CD14-positive monocyte (primary cell): Measurements from ENCODE around the gene KCTD18. TPM values are rescaled to one million over a fixed set of nuclear protein-coding genes. Genes with fewer than 3 reads are reported as not detected.

Source experiments
- DNase-seq, 3 donors: peaks; one replicate each; pipeline ENCODE4 v3.0.0-alpha.2; 2011 to 2022
- H2AFZ ChIP-seq: 2 replicates; pipeline ENCODE4 v1.6.0; 2012; ENCODE audit warnings: mild to moderate bottlenecking, low read depth, low read length, inconsistent platforms; ENCODE audit not compliant: insufficient read depth, poor library complexity, severe bottlenecking
- H3K27ac ChIP-seq, 2 donors: 1 replicate in 1 of 2; 2 replicates in 1 of 2; pipeline ENCODE4 v1.5.1; 2012 to 2013; ENCODE audit warnings: low read length in 2 of 2, control low read depth in 1 of 2, inconsistent platforms in 1 of 2, low read depth in 1 of 2, mild to moderate bottlenecking in 1 of 2
- H3K27me3 ChIP-seq, 2 donors: one replicate each; pipeline versions ENCODE4 v1.6.0 to v1.6.1; 2011 to 2013; ENCODE audit warnings: low read length in 2 of 2; ENCODE audit not compliant: control insufficient read depth in 2 of 2, insufficient read depth in 2 of 2
- H3K36me3 ChIP-seq, 2 donors: replicated peaks in 1 of 2; 1 replicate in 1 of 2; 2 replicates in 1 of 2; pipeline versions ENCODE4 v1.5.1 to v1.6.1; 2012 to 2013; ENCODE audit warnings: low read length in 2 of 2, control low read depth in 1 of 2, inconsistent platforms in 1 of 2, mild to moderate bottlenecking in 1 of 2; ENCODE audit not compliant: insufficient read depth in 2 of 2, control insufficient read depth in 1 of 2
- H3K4me1 ChIP-seq, 2 donors: 1 replicate in 1 of 2; 2 replicates in 1 of 2; pipeline versions ENCODE4 v1.5.1 to v1.6.1; 2012 to 2013; ENCODE audit warnings: low read length in 2 of 2, control low read depth in 1 of 2, inconsistent platforms in 1 of 2, mild to moderate bottlenecking in 1 of 2, moderate library complexity in 1 of 2; ENCODE audit not compliant: insufficient read depth in 2 of 2, control insufficient read depth in 1 of 2
- H3K4me2 ChIP-seq: replicated peaks from 2 replicates; pipeline ENCODE3; 2012; ENCODE audit warnings: low read length, moderate library complexity, mild to moderate bottlenecking; ENCODE audit not compliant: poor library complexity, severe bottlenecking; ENCODE audit errors: extremely low read depth
- H3K4me3 ChIP-seq, 3 experiments: fragments of 200-600 bp in 1 of 3; sonication (generic) in 1 of 3; replicated peaks in 1 of 3; 1 replicate in 2 of 3; 2 replicates in 1 of 3; pipeline ENCODE4 v1.5.1; 2011 to 2013; ENCODE audit warnings: low read length in 3 of 3, mild to moderate bottlenecking in 3 of 3, control low read depth in 2 of 3, low read depth in 2 of 3, inconsistent platforms in 1 of 3, moderate library complexity in 1 of 3
- H3K79me2 ChIP-seq: 2 replicates; pipeline ENCODE4 v1.6.0; 2012; ENCODE audit warnings: mild to moderate bottlenecking, control low read depth, inconsistent platforms, low read length, moderate library complexity; ENCODE audit not compliant: insufficient read depth
- H3K9ac ChIP-seq: 2 replicates; pipeline ENCODE4 v1.6.0; 2017; ENCODE audit warnings: low read length, mild to moderate bottlenecking; ENCODE audit not compliant: insufficient read depth, poor library complexity, severe bottlenecking
- H3K9me3 ChIP-seq, 2 donors: replicated peaks in 1 of 2; 1 replicate in 1 of 2; 2 replicates in 1 of 2; pipeline versions ENCODE4 v1.5.1 to v1.6.1; 2012 to 2013; ENCODE audit warnings: low read length in 2 of 2, control low read depth in 1 of 2; ENCODE audit not compliant: control insufficient read depth in 1 of 2, insufficient read depth in 1 of 2
- H4K20me1 ChIP-seq: 2 replicates; pipeline ENCODE4 v1.6.0; 2012; ENCODE audit warnings: mild to moderate bottlenecking, low read length, control low read depth, moderate library complexity; ENCODE audit not compliant: insufficient read depth
- H3K27ac Mint-ChIP-seq, 7 donors: one replicate each; pipeline ENCODE4 v1.8.0; 2020; ENCODE audit warnings: mild to moderate bottlenecking in 7 of 7, mixed read lengths in 7 of 7, moderate library complexity in 6 of 7, inconsistent platforms in 2 of 7
- H3K27me3 Mint-ChIP-seq, 3 donors: one replicate each; pipeline ENCODE4 v1.8.0; 2021 to 2022; ENCODE audit warnings: low read depth in 3 of 3, mild to moderate bottlenecking in 3 of 3, mixed read lengths in 3 of 3, moderate library complexity in 3 of 3, inconsistent platforms in 1 of 3
- H3K36me3 Mint-ChIP-seq, 2 donors: one replicate each; pipeline ENCODE4 v1.8.0; 2020; ENCODE audit warnings: mixed read lengths in 2 of 2, inconsistent platforms in 1 of 2, mild to moderate bottlenecking in 1 of 2
- H3K4me1 Mint-ChIP-seq: one replicate; pipeline ENCODE4 v1.8.0; 2020; ENCODE audit warnings: mild to moderate bottlenecking, mixed read lengths
- H3K4me3 Mint-ChIP-seq, 2 donors: one replicate each; pipeline ENCODE4 v1.8.0; 2020; ENCODE audit warnings: mild to moderate bottlenecking in 2 of 2, mixed read lengths in 2 of 2, moderate library complexity in 1 of 2
- H3K9me3 Mint-ChIP-seq, 7 donors: one replicate each; pipeline ENCODE4 v1.8.0; 2020 to 2022; ENCODE audit warnings: mixed read lengths in 7 of 7, mild to moderate bottlenecking in 6 of 7, moderate library complexity in 6 of 7, inconsistent platforms in 2 of 7
- CTCF ChIP-seq: fragments of 200-600 bp; IDR thresholded peaks from one replicate; pipeline ENCODE4 v1.8.0; 2022; ENCODE audit warnings: antibody characterized with exemption, mild to moderate bottlenecking
- WGBS: methylation state at CpG from one replicate; pipeline ENCODE4 v1.1.5; 2013; ENCODE audit warnings: missing lambda C conversion rate; ENCODE audit not compliant: insufficient coverage; 5-methylcytosine and 5-hydroxymethylcytosine counted together
- intact Hi-C, 2 donors: fragments of 100-400 bp; cut with micrococcal nuclease; formaldehyde crosslinking; loops; one replicate each; pipeline versions ENCODE4 v1.15.0 to v1.15.1; 2023
- polyA minus RNA-seq: library from RNA; depleted of rRNA, polyadenylated mRNA; stranded (reverse); fragments of >200 nt; gene quantifications from 2 replicates; pipeline ENCODE4 v1.2.3, GENCODE V29; 2012
- polyA plus RNA-seq, 3 donors: library from polyadenylated mRNA; depleted of rRNA in 1 of 3; unstranded in 2 of 3; stranded (reverse) in 1 of 3; fragments of 300-500 nt in 2 of 3; fragments of >200 nt in 1 of 3; fragmentation: Illumina TruSeq in 2 of 3; gene quantifications; 1 replicate in 2 of 3; 2 replicates in 1 of 3; pipeline ENCODE4 v1.2.3, GENCODE V29; 2012 to 2021
- total RNA-seq, 12 experiments: library from RNA in 1 of 12; stranded (reverse) in 1 of 12; fragments of 120-200 nt in 1 of 12; gene quantifications; one replicate each; pipeline ENCODE4 v1.2.4 and lab custom pipeline; 2013 to 2026; ENCODE audit warnings: mixed read lengths in 6 of 12, inconsistent platforms in 1 of 12

The KCTD18 gene
- 21.7 TPM for total RNA-seq (2013)
- 10 to 100 TPM in 2 of 3 donors, 1 to 10 TPM in 1; 9.7 to 14.6 (median 11.8) TPM for polyA plus RNA-seq
- polyA minus RNA-seq, result 7.8 and 11.2 TPM in 2 replicates
- 5.6 to 17.4 (median 10.7) reads per million in 11 experiments for total RNA-seq (lab: John Stamatoyannopoulos, UW)

- Mint-ChIP-seq H3K9me3 (no peaks in the 10 kb centered on the region), H3K27ac (peak within 1 kb of the TSS; percentile 78 to 94 (median 88)), H3K4me3 (peak within 1 kb of the TSS; percentile 89 to 99), H3K27me3 (no peaks in the 10 kb centered on the region), H3K36me3 (peaks cover 5% of the 10 kb centered on the region in 2 donors), H3K4me1 (peaks cover 16% of the 10 kb centered on the region)
- Histone ChIP-seq H3K9me3 (no peaks in the 10 kb centered on the region), H3K9ac (peak within 1 kb of the TSS; percentile 94), H3K79me2 (peaks cover 13% of the 10 kb centered on the region), H3K27ac (peak within 1 kb of the TSS; percentile 15 to 82), H3K36me3 (peaks cover 12 to 15% of the 10 kb centered on the region in 2 donors), H3K4me2 (peak within 1 kb of the TSS; percentile 79), H3K4me3 (peak within 1 kb of the TSS; percentile 70 to 84 (median 84)), H3K4me1 (peaks cover 13 to 17% of the 10 kb centered on the region in 2 donors), H4K20me1 (no peaks in the 10 kb centered on the region), H3K27me3 (peaks cover 0 to 6% of the 10 kb centered on the region in 2 donors), H2AFZ (peak within 1 kb of the TSS; percentile 98)
- WGBS, result under 1% methylated on average over 73 of the region's 78 CpGs
- peak; percentile 86 for TF ChIP-seq CTCF
- DNase-seq, result peak; percentile 83 to 85 (median 83)
- intact Hi-C loops, result no loop called here
Measured at GRCh38 chr2:200509612-200510433, at the start of gene KCTD18. KCTD18 (minus strand) TSS chr2:200510068; CDS start chr2:200507016, 3,052 bp downstream.

GRCh38 chr2:200540793-200541192, 30.9 kb upstream of the KCTD18 start:
- no peak overlapping the region for H3K9ac ChIP-seq
- DNase-seq, result no peak
- no peak overlapping the region for H3K27ac Mint-ChIP-seq
- H3K9me3 Mint-ChIP-seq, result peaks cover 0 to 6% (median 2%) of the 10 kb centered on the region in 7 donors
- peaks cover 75 to 96% of the 10 kb centered on the region in 2 donors for H3K36me3 ChIP-seq
- intact Hi-C loops, result no loop called here
- H3K9me3 ChIP-seq, result peaks cover 0 to 5% of the 10 kb centered on the region in 2 donors
- no peaks in the 10 kb centered on the region for H3K27me3 ChIP-seq
- no peaks in the 10 kb centered on the region for H3K4me1 Mint-ChIP-seq
- H3K4me3 ChIP-seq, result no peak overlapping the region
- H3K4me2 ChIP-seq, result no peak overlapping the region
- H3K27me3 Mint-ChIP-seq, result peaks cover 0 to 2% (median 0%) of the 10 kb centered on the region in 3 donors
- H4K20me1 ChIP-seq, result no peaks in the 10 kb centered on the region
- no peak overlapping the region for H2AFZ ChIP-seq
- no peak for TF ChIP-seq CTCF
- H3K36me3 Mint-ChIP-seq, result peaks cover 53 to 63% of the 10 kb centered on the region in 2 donors
- H3K27ac ChIP-seq, result no peak overlapping the region
- H3K79me2 ChIP-seq, result peaks cover 10% of the 10 kb centered on the region
- no peaks in the 10 kb centered on the region for H3K4me1 ChIP-seq
- no peak overlapping the region for H3K4me3 Mint-ChIP-seq
